ENCODE data around the gene BBC3.

Gene BBC3

DNA sequence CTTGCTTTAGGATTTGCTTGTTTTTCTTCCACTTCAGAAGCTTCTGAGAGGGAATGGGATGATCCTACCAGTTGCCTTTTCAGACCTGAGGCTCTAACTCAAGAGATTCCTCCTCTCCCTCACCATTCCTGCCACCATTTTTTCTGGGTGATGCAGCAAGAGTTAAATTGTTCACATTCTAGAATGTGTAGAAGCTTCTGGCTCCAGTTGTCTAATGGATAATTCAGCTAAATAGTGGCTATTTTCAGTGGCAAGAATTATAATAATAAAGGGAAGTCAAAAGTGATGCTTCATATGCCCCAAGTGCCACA, 20.9 kb downstream of the BBC3 start:
- no peak for DNase-seq (ENCODE audit: low read depth)
- no peak overlapping the region for H3K4me3 ChIP-seq (ENCODE audit: low read depth, low read length)
- TF ChIP-seq, protein P1, sequence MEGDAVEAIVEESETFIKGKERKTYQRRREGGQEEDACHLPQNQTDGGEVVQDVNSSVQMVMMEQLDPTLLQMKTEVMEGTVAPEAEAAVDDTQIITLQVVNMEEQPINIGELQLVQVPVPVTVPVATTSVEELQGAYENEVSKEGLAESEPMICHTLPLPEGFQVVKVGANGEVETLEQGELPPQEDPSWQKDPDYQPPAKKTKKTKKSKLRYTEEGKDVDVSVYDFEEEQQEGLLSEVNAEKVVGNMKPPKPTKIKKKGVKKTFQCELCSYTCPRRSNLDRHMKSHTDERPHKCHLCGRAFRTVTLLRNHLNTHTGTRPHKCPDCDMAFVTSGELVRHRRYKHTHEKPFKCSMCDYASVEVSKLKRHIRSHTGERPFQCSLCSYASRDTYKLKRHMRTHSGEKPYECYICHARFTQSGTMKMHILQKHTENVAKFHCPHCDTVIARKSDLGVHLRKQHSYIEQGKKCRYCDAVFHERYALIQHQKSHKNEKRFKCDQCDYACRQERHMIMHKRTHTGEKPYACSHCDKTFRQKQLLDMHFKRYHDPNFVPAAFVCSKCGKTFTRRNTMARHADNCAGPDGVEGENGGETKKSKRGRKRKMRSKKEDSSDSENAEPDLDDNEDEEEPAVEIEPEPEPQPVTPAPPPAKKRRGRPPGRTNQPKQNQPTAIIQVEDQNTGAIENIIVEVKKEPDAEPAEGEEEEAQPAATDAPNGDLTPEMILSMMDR (IDR thresholded peaks at IDR 0.05; ENCODE audit: insufficient read depth, low read depth, low read length, missing control alignments), result no peak

DNA sequence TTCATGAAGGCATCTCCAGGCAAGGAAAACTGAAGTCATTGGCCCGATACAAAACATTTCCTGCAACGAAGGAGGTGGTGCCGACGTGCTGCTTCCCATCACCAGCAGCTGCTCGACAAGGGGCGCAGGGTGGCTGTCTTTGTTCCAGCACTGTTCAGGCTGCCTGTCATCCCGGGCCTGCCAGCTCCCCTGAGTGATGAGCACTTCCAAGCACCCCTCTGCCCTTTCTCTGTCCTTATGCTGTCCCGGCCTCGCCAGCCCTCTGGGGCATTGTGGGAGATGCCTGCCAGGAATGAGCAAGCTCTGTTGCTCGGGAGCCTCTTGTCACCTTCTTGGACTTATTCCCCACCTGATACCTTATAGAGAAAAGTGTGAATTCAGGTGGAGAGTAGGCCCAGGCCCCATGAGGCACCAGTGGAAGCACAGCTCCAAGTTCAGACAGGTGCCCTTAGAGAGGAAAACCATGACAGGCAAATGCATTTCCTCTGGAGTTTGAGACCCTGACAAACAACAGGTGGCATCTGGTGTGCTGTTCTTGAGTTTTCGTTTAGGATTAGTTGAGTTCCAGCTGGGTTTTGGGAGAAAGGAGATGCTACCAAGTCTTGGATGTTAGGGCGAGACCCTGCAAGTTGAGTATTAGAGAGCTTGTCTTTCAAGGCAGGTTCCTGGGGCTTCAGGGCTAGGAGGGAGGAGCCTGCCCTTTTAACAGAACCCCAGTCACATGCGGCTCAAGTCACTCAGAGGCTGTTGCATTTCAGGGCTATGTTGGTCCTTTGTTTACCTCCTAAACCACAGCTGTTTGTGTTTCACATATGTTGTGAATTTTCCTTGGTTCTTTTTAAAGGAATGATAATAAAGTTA, 21.4 kb downstream of the BBC3 start:
- H3K4me3 ChIP-seq (ENCODE audit: low read depth, low read length), result no peak overlapping the region
- no peak for DNase-seq (ENCODE audit: low read depth)
- TF ChIP-seq, protein P1 (IDR thresholded peaks at IDR 0.05; ENCODE audit: insufficient read depth, low read depth, low read length, missing control alignments), result no peak

DNA sequence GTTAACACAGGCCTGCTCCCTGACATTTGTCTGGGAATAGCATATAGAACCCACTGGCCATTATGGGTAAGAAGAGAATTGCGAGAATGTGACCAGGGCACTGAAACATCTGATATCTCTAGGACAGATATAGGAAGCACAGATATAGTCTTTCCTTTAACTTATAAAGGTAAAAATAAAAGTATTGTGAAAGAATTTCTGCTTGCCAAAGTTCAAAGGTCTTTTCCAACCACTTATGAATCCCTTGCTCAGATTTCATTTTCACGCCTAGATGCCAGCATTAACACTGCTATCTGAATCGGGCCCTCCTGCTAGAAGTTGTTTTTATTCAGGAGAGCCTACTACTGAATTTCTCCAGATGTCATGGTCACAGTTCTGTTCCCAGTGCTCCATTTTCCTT, 27.7 kb downstream of the BBC3 start:
- no peak overlapping the region for H3K4me3 ChIP-seq (ENCODE audit: low read depth, low read length)
- TF ChIP-seq, protein P1 (IDR thresholded peaks at IDR 0.05; ENCODE audit: insufficient read depth, low read depth, low read length, missing control alignments), result no peak
- no peak for DNase-seq (ENCODE audit: low read depth)

DNA sequence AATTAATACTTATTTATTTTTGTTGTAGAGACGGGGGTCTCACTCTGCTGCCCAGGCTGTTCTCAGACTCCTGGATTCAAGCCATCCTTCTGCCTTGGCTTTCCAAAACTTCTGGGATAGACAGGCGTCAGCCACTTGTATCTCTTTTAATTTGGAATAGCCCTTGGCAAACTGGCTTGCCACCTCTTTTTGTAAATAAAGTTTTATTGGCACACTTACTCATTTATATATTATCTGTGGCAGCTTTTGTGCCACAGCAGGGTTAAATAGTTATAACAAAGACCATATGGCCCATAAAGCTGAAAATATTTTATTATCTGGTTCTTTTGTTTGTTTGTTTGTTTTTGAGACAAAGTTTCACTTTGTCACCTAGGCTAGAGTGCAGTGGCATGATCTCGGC, 30.5 kb downstream of the BBC3 start:
- H3K4me3 ChIP-seq (ENCODE audit: low read depth, low read length), result no peak overlapping the region
- DNase-seq (ENCODE audit: low read depth), result no peak
- TF ChIP-seq, protein P1 (IDR thresholded peaks at IDR 0.05; ENCODE audit: insufficient read depth, low read depth, low read length, missing control alignments), result no peak

DNA sequence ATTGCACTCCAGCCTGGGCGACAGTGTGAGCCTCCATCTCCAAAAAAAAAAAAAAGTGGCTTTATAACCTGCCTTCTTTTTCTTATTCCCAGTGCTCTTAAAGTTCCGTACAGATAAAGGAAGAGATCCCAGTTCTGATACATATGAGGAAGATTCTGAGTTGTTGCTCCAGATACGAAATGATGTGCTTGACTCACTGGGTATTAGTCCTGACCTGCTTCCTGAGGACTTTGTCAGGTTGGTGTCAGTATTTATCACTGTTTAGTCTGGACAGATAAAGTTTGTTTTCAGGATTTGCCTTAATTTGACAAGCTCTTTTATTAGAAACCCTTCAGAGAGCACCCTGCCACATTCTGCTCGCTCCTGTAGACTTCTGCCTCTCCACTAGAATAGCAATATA, 33.9 kb downstream of the BBC3 start:
- no peak overlapping the region for H3K4me3 ChIP-seq (ENCODE audit: low read depth, low read length)
- TF ChIP-seq, protein P1 (IDR thresholded peaks at IDR 0.05; ENCODE audit: insufficient read depth, low read depth, low read length, missing control alignments), result no peak
- DNase-seq (ENCODE audit: low read depth), result no peak

DNA sequence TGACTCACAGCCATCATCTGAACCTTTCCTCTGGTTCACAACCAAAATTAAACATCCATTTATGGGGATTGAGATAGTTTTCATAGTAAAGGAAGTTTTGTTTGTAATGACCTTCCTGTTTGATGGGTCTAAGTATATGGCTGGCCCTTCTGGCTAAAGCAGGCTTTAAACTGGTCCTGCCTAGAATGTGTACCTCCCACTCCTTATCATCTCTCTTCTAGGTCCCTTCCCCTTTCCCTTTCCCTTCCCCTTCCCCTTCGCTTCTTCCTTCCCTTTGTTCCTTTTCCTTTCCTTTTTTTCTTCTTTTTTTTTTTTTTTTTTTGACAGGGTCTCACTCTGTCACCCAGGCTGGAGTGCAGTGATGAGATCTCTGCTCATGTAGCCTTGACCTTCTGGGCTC, 35.6 kb downstream of the BBC3 start:
- TF ChIP-seq, protein P1 (IDR thresholded peaks at IDR 0.05; ENCODE audit: insufficient read depth, low read depth, low read length, missing control alignments), result no peak
- no peak overlapping the region for H3K4me3 ChIP-seq (ENCODE audit: low read depth, low read length)
- no peak for DNase-seq (ENCODE audit: low read depth)
